Fibroblast of pulmonary artery (primary cell): ENCODE data around the gene TAF10.

Experiments used
- DNase-seq: peaks from one replicate; pipeline ENCODE4 v3.0.0-alpha.2; 2010; ENCODE audit warnings: low read depth
- H3K4me3 ChIP-seq: replicated peaks from 2 replicates; pipeline ENCODE4 v1.5.1; 2011; ENCODE audit warnings: low read depth, mild to moderate bottlenecking, control low read depth, low read length, moderate library complexity
- CTCF ChIP-seq: IDR thresholded peaks from 2 replicates; pipeline ENCODE4 v1.5.1; 2011; ENCODE audit warnings: mild to moderate bottlenecking, control low read depth, low read length, inconsistent platforms; ENCODE audit errors: missing control alignments

Gene TAF10

GRCh38 chr11:6565988-6566703 lies 45.9 kb downstream of the TAF10 start:
- TF ChIP-seq CTCF = no peak
- DNase-seq = no peak
- H3K4me3 ChIP-seq = no peak overlapping the region

GRCh38 chr11:6565325-6565724 lies 46.7 kb downstream of the TAF10 start:
- TF ChIP-seq CTCF = no peak
- H3K4me3 ChIP-seq = no peak overlapping the region
- no peak for DNase-seq

- TF ChIP-seq CTCF = no peak
- H3K4me3 ChIP-seq = no peak overlapping the region
- DNase-seq = no peak
Measured at GRCh38 chr11:6563667-6564066, 48.3 kb downstream of the TAF10 start.

GRCh38 chr11:6563121-6563619 lies 48.8 kb downstream of the TAF10 start:
- no peak overlapping the region for H3K4me3 ChIP-seq
- no peak for TF ChIP-seq CTCF
- DNase-seq = no peak

- DNase-seq = no peak
- TF ChIP-seq CTCF = no peak
- H3K4me3 ChIP-seq = no peak overlapping the region
Measured at GRCh38 chr11:6561288-6561687, 50.7 kb downstream of the TAF10 start.
